GM19043 (cell line): Measurements from ENCODE around the gene PSMA8.
"Not testable (repeated sequence)": the region's sequence is repeated elsewhere in the genome, so short reads cannot be mapped to it uniquely, and the experiment has no call there.

ENCODE experiments used
- ATAC-seq: cut with Tn5 transposase; IDR thresholded peaks from one replicate; pipeline ENCODE4 v1.9.1; 2021; ENCODE audit warnings: low read depth; ENCODE audit not compliant: unreplicated experiment

PSMA8 gene

GRCh38 chr18:26167592-26167991, 33.9 kb downstream of the PSMA8 start:
- ATAC-seq: peak; percentile 91

DNA sequence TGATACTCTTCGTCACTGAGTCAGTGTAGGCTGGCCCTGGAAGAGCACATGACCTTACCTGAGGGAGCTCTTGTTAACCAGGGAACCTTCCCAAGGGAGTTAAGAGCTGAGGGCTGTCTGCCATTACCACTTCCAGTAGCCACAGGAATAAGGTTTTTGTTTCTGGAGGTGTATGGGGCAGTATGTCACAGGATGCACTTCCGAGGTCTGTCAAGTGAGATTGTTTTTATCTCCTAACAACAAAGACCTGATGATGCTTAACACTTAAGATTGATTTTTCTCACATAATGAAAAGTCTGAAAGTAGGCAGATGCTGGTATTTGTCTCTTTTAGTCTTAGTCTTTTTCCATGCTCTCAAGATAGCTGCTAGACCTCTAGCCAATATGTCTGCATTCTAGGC, 41.8 kb downstream of the PSMA8 start:
- ATAC-seq: no peak

- ATAC-seq: no peak
These were observed 42.5 kb downstream of the PSMA8 start for GRCh38 chr18:26176134-26176533.

DNA sequence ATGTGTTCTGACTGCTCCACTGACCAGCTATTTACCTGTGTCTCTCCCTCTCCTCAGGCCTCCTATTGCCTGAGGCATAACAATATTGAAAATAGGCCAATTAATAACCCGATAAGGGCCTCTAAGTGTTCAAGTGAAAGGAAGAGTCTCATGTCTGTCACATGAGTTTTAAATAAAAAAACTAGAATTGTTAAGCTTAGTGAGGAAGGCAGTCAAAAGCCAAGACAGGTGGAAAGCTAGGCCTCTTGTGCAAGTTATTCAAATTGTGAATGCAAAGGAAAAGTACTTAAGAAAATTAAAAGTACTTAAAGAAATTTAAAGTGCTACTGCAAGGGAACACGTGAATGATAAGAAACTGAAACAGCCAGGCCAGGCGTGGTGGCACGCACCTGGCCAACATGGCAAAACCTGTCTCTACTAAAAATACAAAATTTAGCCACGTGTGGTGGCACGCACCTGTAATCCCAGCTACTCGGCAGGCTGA, 47.7 kb downstream of the PSMA8 start:
- ATAC-seq: peak; percentile 41

GRCh38 chr18:26183395-26184112, 49.9 kb downstream of the PSMA8 start:
- no peak for ATAC-seq

GRCh38 chr18:26185267-26185666, 51.6 kb downstream of the PSMA8 start:
- ATAC-seq: no peak

GRCh38 chr18:26190506-26190905, 56.8 kb downstream of the PSMA8 start:
- peak; percentile 80 for ATAC-seq

DNA sequence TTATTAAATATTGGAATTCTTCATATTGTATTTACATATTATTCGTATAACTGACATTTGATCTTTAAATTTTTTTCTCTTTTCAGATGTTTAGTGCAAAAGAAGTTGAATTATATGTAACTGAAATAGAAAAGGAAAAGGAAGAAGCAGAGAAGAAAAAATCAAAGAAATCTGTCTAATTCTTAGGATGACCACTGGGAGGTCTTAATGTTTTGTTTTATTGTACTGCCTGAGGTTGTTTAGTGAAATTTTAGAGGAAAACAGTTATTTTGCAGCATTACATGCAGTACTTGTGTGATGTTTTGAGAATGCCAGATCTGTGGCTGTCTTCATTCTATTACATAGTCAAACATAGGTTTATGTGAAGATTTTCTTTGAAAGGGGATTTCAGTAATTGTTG, 58.6 kb downstream of the PSMA8 start:
- ATAC-seq: no peak

DNA sequence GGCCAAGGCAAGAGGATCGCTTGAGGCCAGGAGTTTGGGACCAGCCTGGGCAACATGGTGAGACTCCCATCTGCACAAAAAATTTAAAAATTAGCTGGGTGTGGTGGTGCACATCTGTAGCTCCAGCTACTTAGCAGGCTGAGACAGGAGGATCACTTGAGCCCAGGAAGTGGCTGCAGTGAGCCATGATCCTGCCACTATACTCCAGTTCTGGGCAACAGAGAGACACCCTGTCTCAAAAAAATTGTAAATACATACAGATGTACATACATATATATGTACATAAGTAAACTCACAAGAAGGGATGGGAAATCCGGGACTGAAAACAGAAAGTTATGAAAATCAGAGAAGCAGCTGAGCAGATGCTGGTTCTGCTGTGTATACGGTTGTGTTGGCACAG, 62.9 kb downstream of the PSMA8 start:
- ATAC-seq: no peak

- ATAC-seq: not testable (repeated sequence)
These were observed 68.3 kb downstream of the PSMA8 start for GRCh38 chr18:26202001-26202400.

DNA sequence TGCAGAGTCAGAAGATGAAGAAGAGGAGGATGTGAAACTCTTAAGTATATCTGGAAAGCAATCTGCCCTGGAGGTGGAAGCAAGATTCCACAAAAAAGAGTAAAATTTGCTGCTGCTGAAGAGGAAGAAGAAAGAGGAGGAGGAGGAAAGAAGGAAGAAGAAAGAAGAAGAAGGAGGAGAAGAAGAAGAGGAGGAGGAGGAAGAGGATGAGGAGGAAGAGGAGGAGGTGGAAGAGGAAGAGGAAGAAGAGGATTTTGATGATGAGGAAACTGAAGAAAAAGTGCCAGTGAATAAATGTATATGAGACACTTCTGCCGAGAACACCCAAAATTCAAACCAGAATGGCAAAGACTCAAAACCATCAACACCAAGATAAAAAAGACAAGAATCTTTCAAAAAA, 71.6 kb downstream of the PSMA8 start:
- no peak for ATAC-seq

DNA sequence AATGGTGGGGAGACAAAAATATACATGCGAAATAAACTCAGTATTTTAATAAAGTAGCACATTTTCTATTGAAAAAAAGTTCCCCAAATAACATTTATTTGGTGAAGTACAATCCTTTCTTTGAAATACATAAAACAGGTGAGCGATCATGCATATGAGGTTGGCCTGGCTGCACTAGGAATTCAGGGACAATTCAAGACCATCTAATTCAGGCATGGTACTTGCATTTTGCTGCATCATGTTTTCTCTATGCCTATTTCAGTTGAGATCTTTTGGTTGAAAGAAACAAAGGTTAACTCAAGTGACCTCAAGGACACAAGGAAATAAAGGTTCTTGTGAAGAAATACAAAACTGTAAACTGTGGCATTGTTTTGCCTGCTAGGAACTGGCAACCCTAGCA, 72.8 kb downstream of the PSMA8 start:
- ATAC-seq: no peak

GRCh38 chr18:26207937-26208336, 74.3 kb downstream of the PSMA8 start:
- no peak for ATAC-seq

DNA sequence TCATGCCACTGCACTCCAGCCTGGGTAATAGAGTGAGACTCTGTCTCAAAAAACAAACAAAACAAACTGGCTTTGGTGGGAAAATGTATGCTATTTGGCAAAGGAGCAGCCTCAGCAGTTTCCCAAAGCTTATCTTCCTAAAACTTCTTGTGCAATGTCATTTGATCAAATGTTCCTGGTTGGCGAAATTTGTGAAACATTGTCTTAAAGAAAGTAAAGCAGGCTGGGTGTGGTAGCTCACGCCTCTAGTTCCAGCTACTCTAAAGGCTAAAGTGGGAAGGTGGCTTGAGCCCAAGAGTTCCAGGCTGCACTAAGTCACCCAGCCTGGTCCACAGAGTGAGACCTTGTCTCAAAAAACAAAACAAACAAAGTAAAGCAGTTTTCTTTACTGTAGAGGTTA, 75.3 kb downstream of the PSMA8 start:
- ATAC-seq: no peak

- ATAC-seq: no peak
These were observed 76.5 kb downstream of the PSMA8 start for GRCh38 chr18:26210147-26210546.

- peak; percentile 91 for ATAC-seq
These were observed 81.7 kb downstream of the PSMA8 start for GRCh38 chr18:26215247-26215970.

DNA sequence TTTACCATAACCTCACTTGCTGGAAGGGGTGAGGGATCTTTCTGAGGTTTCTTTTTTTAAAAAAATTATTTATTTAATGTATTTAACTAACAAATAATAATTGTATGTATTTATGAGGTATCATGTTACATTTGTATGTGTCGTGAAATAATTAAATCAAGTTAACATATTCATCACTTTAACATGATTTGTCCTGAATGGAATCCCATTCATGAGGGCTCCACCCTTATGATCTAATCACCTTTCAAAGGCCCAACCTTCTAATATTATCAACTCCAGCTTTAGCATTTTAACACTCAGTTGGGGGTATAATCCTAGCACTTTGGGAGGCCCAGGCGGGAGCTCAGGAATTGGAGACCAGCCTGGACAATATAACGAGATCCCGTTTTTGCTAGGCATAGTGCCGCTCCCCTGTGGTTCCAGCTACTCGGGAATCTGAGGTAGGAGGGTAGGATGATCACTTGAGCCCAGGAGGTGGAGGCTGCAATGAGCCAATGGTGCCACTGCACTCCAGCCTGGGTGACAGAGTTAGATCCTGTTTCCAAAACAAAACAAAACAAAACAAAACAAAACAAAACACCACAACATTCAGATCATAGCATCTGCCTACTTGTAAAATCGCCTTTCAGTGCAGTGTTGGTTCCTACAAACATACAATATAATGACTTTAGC, 91.5 kb downstream of the PSMA8 start:
- ATAC-seq: no peak

- ATAC-seq: no peak
These were observed 92.2 kb downstream of the PSMA8 start for GRCh38 chr18:26225915-26226228.

GRCh38 chr18:26226229-26227050, 92.8 kb downstream of the PSMA8 start, which contains the start of gene TAF4B:
Gene TAF4B, plus strand, starts transcription at chr18:26226445. Its CDS starts 489 bp downstream, at chr18:26226934.
- ATAC-seq: peak; percentile 89

DNA sequence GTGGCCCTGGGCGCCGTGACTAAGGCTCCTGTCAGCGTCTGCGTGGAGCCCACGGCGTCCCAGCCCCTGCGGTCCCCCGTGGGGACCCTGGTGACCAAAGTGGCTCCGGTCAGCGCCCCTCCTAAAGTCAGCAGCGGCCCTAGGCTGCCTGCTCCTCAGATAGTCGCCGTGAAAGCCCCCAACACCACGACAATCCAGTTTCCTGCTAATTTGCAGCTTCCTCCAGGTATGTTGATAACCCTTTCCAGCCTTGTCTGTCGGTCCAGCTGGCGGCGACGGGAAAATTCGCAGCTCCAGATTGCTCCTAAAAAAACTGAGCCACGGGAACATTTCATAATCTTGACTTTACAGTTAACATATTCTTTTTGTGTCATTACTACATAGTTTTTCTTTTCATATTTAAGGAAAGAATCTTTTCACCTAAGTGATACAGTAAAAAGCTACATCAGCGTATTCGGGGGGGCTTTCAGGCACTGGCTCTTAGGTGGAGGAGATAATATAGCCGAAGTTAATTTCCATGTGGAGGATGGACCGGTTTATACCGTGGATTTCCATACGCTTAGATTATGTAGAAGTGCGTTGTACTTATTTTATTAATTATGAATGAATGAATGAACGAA, 93.5 kb downstream of the PSMA8 start:
- ATAC-seq: no peak
